Endothelial cell (in vitro differentiated cells): ENCODE measurements around the gene KIF5C. TPM values are rescaled to one million over a fixed set of nuclear protein-coding genes. Genes with fewer than 3 reads are reported as not detected.

Experiments used
- DNase-seq: peaks from one replicate; pipeline ENCODE4 v3.0.0; 2021; ENCODE audit warnings: low spot score
- H3K27ac Mint-ChIP-seq: one replicate; pipeline ENCODE4 v1.8.0; 2021; ENCODE audit warnings: mixed read lengths, inconsistent platforms; ENCODE audit not compliant: unreplicated experiment
- H3K27me3 Mint-ChIP-seq: one replicate; pipeline ENCODE4 v1.8.0; 2021; ENCODE audit warnings: mild to moderate bottlenecking, moderate library complexity, mixed read lengths, inconsistent platforms; ENCODE audit not compliant: unreplicated experiment
- H3K36me3 Mint-ChIP-seq: one replicate; pipeline ENCODE4 v1.8.0; 2021; ENCODE audit warnings: mild to moderate bottlenecking, low read depth, mixed read lengths, inconsistent platforms; ENCODE audit not compliant: unreplicated experiment
- H3K4me1 Mint-ChIP-seq: one replicate; pipeline ENCODE4 v1.8.0; 2021; ENCODE audit warnings: mild to moderate bottlenecking, mixed read lengths, inconsistent platforms; ENCODE audit not compliant: unreplicated experiment
- H3K4me3 Mint-ChIP-seq: one replicate; pipeline ENCODE4 v1.8.0; 2021; ENCODE audit warnings: mild to moderate bottlenecking, mixed read lengths, inconsistent platforms; ENCODE audit not compliant: unreplicated experiment
- H3K9me3 Mint-ChIP-seq: one replicate; pipeline ENCODE4 v1.8.0; 2021; ENCODE audit warnings: mixed read lengths, inconsistent platforms; ENCODE audit not compliant: unreplicated experiment
- total RNA-seq: library from RNA; stranded (reverse); fragmentation: NEBNext Ultra II Directional; extraction: Animal tissue kit (Norgen Biotek cat#: 25700); gene quantifications from one replicate; pipeline ENCODE4 v1.2.1, GENCODE V29; 2021; ENCODE audit not compliant: unreplicated experiment
- TF ChIP-seq, protein P1 (sequence below): fragments of 200-600 bp; sonication (generic); IDR thresholded peaks from one replicate; pipeline ENCODE4 v1.5.0; 2021; ENCODE audit warnings: antibody characterized with exemption; ENCODE audit not compliant: unreplicated experiment

The KIF5C gene
- total RNA-seq, 1 donor from 2014 or later, result 50.6 TPM

DNA sequence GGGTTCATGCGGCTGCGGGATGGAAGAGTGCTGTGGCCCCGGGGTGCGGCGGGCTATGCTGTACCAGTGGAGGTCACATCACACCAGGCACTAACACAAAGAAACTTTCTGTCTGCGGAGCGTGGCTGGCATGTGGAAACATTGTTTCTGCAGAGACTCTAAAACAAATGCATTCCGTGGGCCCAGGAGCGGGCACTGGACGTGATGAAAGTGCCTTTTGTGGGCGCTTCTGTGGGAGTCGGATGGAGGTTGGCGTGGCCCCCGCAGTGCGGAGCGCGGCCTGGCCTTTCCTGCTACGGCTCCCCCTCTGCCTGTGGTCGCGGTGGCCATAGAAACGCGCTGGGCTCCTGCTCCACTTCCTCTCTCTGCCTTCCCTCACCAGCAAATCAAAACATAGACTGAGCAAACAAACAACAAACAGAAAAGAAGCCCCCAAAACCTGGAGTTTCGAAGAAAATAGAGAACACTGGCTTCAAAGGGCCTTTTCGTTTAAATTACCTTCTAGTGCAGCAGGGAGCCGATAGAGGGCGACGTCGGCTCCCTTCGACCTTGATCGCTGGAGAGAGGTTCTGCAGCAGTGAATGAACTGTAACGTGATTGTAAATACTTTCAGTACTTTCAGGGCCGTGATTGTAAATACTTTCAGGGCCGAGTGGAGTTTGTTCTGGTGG, 51.4 kb downstream of the KIF5C start:
- Mint-ChIP-seq H3K9me3 (no peaks in the 10 kb centered on the region), H3K4me3 (no peak overlapping the region), H3K36me3 (peaks cover 7% of the 10 kb centered on the region), H3K27me3 (peaks cover 6% of the 10 kb centered on the region), H3K27ac (peak overlapping the region; percentile 49), H3K4me1 (peaks cover 21% of the 10 kb centered on the region)
- TF ChIP-seq, protein P1, sequence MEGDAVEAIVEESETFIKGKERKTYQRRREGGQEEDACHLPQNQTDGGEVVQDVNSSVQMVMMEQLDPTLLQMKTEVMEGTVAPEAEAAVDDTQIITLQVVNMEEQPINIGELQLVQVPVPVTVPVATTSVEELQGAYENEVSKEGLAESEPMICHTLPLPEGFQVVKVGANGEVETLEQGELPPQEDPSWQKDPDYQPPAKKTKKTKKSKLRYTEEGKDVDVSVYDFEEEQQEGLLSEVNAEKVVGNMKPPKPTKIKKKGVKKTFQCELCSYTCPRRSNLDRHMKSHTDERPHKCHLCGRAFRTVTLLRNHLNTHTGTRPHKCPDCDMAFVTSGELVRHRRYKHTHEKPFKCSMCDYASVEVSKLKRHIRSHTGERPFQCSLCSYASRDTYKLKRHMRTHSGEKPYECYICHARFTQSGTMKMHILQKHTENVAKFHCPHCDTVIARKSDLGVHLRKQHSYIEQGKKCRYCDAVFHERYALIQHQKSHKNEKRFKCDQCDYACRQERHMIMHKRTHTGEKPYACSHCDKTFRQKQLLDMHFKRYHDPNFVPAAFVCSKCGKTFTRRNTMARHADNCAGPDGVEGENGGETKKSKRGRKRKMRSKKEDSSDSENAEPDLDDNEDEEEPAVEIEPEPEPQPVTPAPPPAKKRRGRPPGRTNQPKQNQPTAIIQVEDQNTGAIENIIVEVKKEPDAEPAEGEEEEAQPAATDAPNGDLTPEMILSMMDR, result no peak
- peak; percentile 60 for DNase-seq

DNA sequence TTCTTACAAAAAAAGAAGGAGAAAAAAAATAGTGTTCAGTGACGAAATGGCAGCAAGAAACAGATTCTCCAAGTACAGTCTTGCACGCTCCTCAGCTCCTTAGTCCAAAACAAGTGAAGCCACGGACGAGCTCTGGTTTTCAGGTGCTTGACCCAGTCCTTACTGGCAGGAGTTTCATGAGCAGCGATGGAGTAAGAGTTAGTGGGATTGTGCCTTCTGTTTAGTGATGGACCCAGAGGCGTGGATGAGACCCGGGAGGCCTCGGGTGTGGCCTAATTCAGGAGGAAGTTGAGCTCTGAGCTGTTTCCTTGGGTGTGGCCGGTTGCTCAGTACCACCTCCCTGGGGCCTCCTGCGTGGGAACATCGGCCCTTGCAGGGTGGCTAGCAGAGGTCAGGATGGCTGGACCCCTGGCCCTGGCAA, 52.0 kb downstream of the KIF5C start:
- Mint-ChIP-seq H3K9me3 (no peaks in the 10 kb centered on the region), H3K4me3 (no peak overlapping the region), H3K36me3 (peaks cover 7% of the 10 kb centered on the region), H3K27me3 (peaks cover 6% of the 10 kb centered on the region), H3K4me1 (peaks cover 21% of the 10 kb centered on the region), H3K27ac (no peak overlapping the region)
- TF ChIP-seq, protein P1, result no peak
- DNase-seq, result no peak

DNA sequence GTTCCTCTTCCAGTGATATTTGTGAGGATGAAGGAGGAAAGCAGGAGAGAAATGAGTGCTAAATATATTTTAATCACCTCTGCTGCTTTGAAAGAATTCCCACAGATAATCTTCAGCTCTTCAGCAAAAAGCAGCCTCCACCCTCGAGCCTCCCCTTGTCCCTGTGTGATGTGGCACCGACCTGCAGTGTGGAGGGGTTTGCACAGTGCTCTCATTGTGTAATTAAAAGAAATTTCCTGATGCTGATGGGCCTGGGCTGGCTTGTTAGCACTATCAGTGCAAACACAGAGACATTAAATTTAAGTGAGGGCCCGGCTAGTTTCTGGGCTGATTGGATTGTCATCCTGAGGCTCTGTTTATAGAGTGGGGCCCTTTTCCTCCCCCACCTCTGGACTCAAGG, 53.4 kb downstream of the KIF5C start:
- H3K27me3 Mint-ChIP-seq, result peaks cover 6% of the 10 kb centered on the region
- TF ChIP-seq, protein P1, result no peak
- peaks cover 7% of the 10 kb centered on the region for H3K36me3 Mint-ChIP-seq
- H3K27ac Mint-ChIP-seq, result no peak overlapping the region
- no peak overlapping the region for H3K4me3 Mint-ChIP-seq
- no peak for DNase-seq
- H3K9me3 Mint-ChIP-seq, result no peaks in the 10 kb centered on the region
- peaks cover 21% of the 10 kb centered on the region for H3K4me1 Mint-ChIP-seq

GRCh38 chr2:148930046-148930775, 55.2 kb downstream of the KIF5C start:
- Mint-ChIP-seq H3K27ac (no peak overlapping the region), H3K36me3 (peaks cover 7% of the 10 kb centered on the region), H3K27me3 (peaks cover 6% of the 10 kb centered on the region), H3K4me1 (peaks cover 21% of the 10 kb centered on the region), H3K9me3 (no peaks in the 10 kb centered on the region), H3K4me3 (no peak overlapping the region)
- TF ChIP-seq, protein P1, result no peak
- DNase-seq, result no peak

GRCh38 chr2:148932536-148932935, 57.5 kb downstream of the KIF5C start:
- H3K36me3 Mint-ChIP-seq, result peaks cover 7% of the 10 kb centered on the region
- DNase-seq, result no peak
- H3K27me3 Mint-ChIP-seq, result peaks cover 3% of the 10 kb centered on the region
- peaks cover 10% of the 10 kb centered on the region for H3K4me1 Mint-ChIP-seq
- no peak overlapping the region for H3K27ac Mint-ChIP-seq
- TF ChIP-seq, protein P1, result no peak
- no peaks in the 10 kb centered on the region for H3K9me3 Mint-ChIP-seq
- H3K4me3 Mint-ChIP-seq, result no peak overlapping the region
